ENCODE data around the gene MINDY4.

MINDY4 gene

GRCh38 chr7:30730097-30730496 is 41.1 kb upstream of the MINDY4 start:
- DNase-seq = no peak
- Histone ChIP-seq H3K9me3 (ENCODE audit: insufficient read depth, low read depth, low read length) (peaks cover 3% of the 10 kb centered on the region), H3K4me2 (ENCODE audit: low read length) (no peak overlapping the region), H3K4me3 (ENCODE audit: low read depth, low read length) (no peak overlapping the region), H4K91ac (ENCODE audit: low read depth, low read length) (no peak overlapping the region), H3K23ac (ENCODE audit: low read length) (no peak overlapping the region), H3K9ac (ENCODE audit: low read length) (no peak overlapping the region), H3K18ac (ENCODE audit: low read length) (no peak overlapping the region), H4K12ac (ENCODE audit: low read depth, low read length) (no peak overlapping the region), H3K79me2 (ENCODE audit: control insufficient read depth, insufficient read depth, low read length, poor library complexity) (no peaks in the 10 kb centered on the region), H3K36me3 (ENCODE audit: control insufficient read depth in 1 of 2, insufficient read depth in 2 of 2, low read length in 2 of 2) (no peaks in the 10 kb centered on the region), H2BK5ac (ENCODE audit: low read depth, low read length, poor library complexity) (no peak overlapping the region), H3K79me1 (ENCODE audit: low read length) (peaks cover 3% of the 10 kb centered on the region), H3K4me1 (ENCODE audit: control insufficient read depth in 1 of 2, insufficient read depth in 2 of 2, low read length in 2 of 2) (peaks cover 14 to 21% of the 10 kb centered on the region in 2 experiments), H2AFZ (ENCODE audit: insufficient read depth, low read length, poor library complexity) (no peak overlapping the region), H2BK12ac (ENCODE audit: low read length) (no peak overlapping the region), H4K8ac (ENCODE audit: low read depth, low read length) (no peak overlapping the region), H2BK120ac (ENCODE audit: insufficient read depth, low read length, poor library complexity) (no peak overlapping the region), H3K4ac (ENCODE audit: low read depth, low read length) (no peak overlapping the region), H3K14ac (ENCODE audit: low read length) (no peak overlapping the region), H3K27me3 (ENCODE audit: insufficient read depth, low read length) (no peaks in the 10 kb centered on the region), H3K27ac (ENCODE audit: low read depth, low read length) (no peak overlapping the region), H2AK5ac (ENCODE audit: low read length) (no peak overlapping the region)
- WGBS (ENCODE audit: extremely low coverage, insufficient coverage, insufficient read length) = no CpG with 5 or more reads among the region's 2 CpGs

GRCh38 chr7:30730996-30731395 is 40.2 kb upstream of the MINDY4 start:
- peaks cover 3% of the 10 kb centered on the region for H3K79me1 ChIP-seq (ENCODE audit: low read length)
- H2AFZ ChIP-seq (ENCODE audit: insufficient read depth, low read length, poor library complexity) = no peak overlapping the region
- H3K4me1 ChIP-seq (ENCODE audit: control insufficient read depth in 1 of 2, insufficient read depth in 2 of 2, low read length in 2 of 2) = peaks cover 14 to 21% of the 10 kb centered on the region in 2 experiments
- H3K9ac ChIP-seq (ENCODE audit: low read length) = no peak overlapping the region
- H3K4ac ChIP-seq (ENCODE audit: low read depth, low read length) = no peak overlapping the region
- no peak overlapping the region for H4K12ac ChIP-seq (ENCODE audit: low read depth, low read length)
- no peak for DNase-seq
- peak overlapping the region; percentile 19 for H3K4me2 ChIP-seq (ENCODE audit: low read length)
- no peaks in the 10 kb centered on the region for H3K79me2 ChIP-seq (ENCODE audit: control insufficient read depth, insufficient read depth, low read length, poor library complexity)
- H3K18ac ChIP-seq (ENCODE audit: low read length) = no peak overlapping the region
- H3K36me3 ChIP-seq (ENCODE audit: control insufficient read depth in 1 of 2, insufficient read depth in 2 of 2, low read length in 2 of 2) = no peaks in the 10 kb centered on the region
- H4K8ac ChIP-seq (ENCODE audit: low read depth, low read length) = no peak overlapping the region
- H3K23ac ChIP-seq (ENCODE audit: low read length) = no peak overlapping the region
- no CpG with 5 or more reads among the region's 4 CpGs for WGBS (ENCODE audit: extremely low coverage, insufficient coverage, insufficient read length)
- H3K27ac ChIP-seq (ENCODE audit: low read depth, low read length) = peak overlapping the region; percentile 64
- H2BK5ac ChIP-seq (ENCODE audit: low read depth, low read length, poor library complexity) = no peak overlapping the region
- peaks cover 3% of the 10 kb centered on the region for H3K9me3 ChIP-seq (ENCODE audit: insufficient read depth, low read depth, low read length)
- no peak overlapping the region for H2BK120ac ChIP-seq (ENCODE audit: insufficient read depth, low read length, poor library complexity)
- H3K14ac ChIP-seq (ENCODE audit: low read length) = no peak overlapping the region
- no peak overlapping the region for H2AK5ac ChIP-seq (ENCODE audit: low read length)
- peak overlapping the region; percentile 20 for H2BK12ac ChIP-seq (ENCODE audit: low read length)
- no peaks in the 10 kb centered on the region for H3K27me3 ChIP-seq (ENCODE audit: insufficient read depth, low read length)
- peak overlapping the region; percentile 29 for H4K91ac ChIP-seq (ENCODE audit: low read depth, low read length)
- H3K4me3 ChIP-seq (ENCODE audit: low read depth, low read length) = no peak overlapping the region

- Histone ChIP-seq H3K18ac (ENCODE audit: low read length) (no peak overlapping the region), H3K27ac (ENCODE audit: low read depth, low read length) (no peak overlapping the region), H4K8ac (ENCODE audit: low read depth, low read length) (no peak overlapping the region), H3K4me3 (ENCODE audit: low read depth, low read length) (peak overlapping the region; percentile 3), H3K9me3 (ENCODE audit: insufficient read depth, low read depth, low read length) (peaks cover 3% of the 10 kb centered on the region), H3K4ac (ENCODE audit: low read depth, low read length) (no peak overlapping the region), H3K14ac (ENCODE audit: low read length) (no peak overlapping the region), H3K36me3 (ENCODE audit: control insufficient read depth in 1 of 2, insufficient read depth in 2 of 2, low read length in 2 of 2) (no peaks in the 10 kb centered on the region), H4K91ac (ENCODE audit: low read depth, low read length) (no peak overlapping the region), H3K9ac (ENCODE audit: low read length) (no peak overlapping the region), H3K79me2 (ENCODE audit: control insufficient read depth, insufficient read depth, low read length, poor library complexity) (no peaks in the 10 kb centered on the region), H3K4me2 (ENCODE audit: low read length) (peak overlapping the region; percentile 19), H3K23ac (ENCODE audit: low read length) (no peak overlapping the region), H2BK120ac (ENCODE audit: insufficient read depth, low read length, poor library complexity) (no peak overlapping the region), H3K27me3 (ENCODE audit: insufficient read depth, low read length) (no peaks in the 10 kb centered on the region), H3K79me1 (ENCODE audit: low read length) (peaks cover 3% of the 10 kb centered on the region), H2AFZ (ENCODE audit: insufficient read depth, low read length, poor library complexity) (no peak overlapping the region), H3K4me1 (ENCODE audit: control insufficient read depth in 1 of 2, insufficient read depth in 2 of 2, low read length in 2 of 2) (peaks cover 14 to 21% of the 10 kb centered on the region in 2 experiments), H2BK12ac (ENCODE audit: low read length) (no peak overlapping the region), H2AK5ac (ENCODE audit: low read length) (no peak overlapping the region), H4K12ac (ENCODE audit: low read depth, low read length) (no peak overlapping the region), H2BK5ac (ENCODE audit: low read depth, low read length, poor library complexity) (no peak overlapping the region)
- DNase-seq = no peak
- no CpG with 5 or more reads among the region's 11 CpGs for WGBS (ENCODE audit: extremely low coverage, insufficient coverage, insufficient read length)
Observed at GRCh38 chr7:30731581-30731980, 39.6 kb upstream of the MINDY4 start.

- no peak overlapping the region for H3K18ac ChIP-seq (ENCODE audit: low read length)
- H4K91ac ChIP-seq (ENCODE audit: low read depth, low read length) = no peak overlapping the region
- no peaks in the 10 kb centered on the region for H3K27me3 ChIP-seq (ENCODE audit: insufficient read depth, low read length)
- no peak overlapping the region for H3K14ac ChIP-seq (ENCODE audit: low read length)
- H4K8ac ChIP-seq (ENCODE audit: low read depth, low read length) = no peak overlapping the region
- peaks cover 3% of the 10 kb centered on the region for H3K9me3 ChIP-seq (ENCODE audit: insufficient read depth, low read depth, low read length)
- H2BK12ac ChIP-seq (ENCODE audit: low read length) = no peak overlapping the region
- no peak overlapping the region for H2AFZ ChIP-seq (ENCODE audit: insufficient read depth, low read length, poor library complexity)
- no peak overlapping the region for H3K4me3 ChIP-seq (ENCODE audit: low read depth, low read length)
- H3K4me2 ChIP-seq (ENCODE audit: low read length) = no peak overlapping the region
- no peaks in the 10 kb centered on the region for H3K36me3 ChIP-seq (ENCODE audit: control insufficient read depth in 1 of 2, insufficient read depth in 2 of 2, low read length in 2 of 2)
- H3K9ac ChIP-seq (ENCODE audit: low read length) = no peak overlapping the region
- H3K79me1 ChIP-seq (ENCODE audit: low read length) = peaks cover 3% of the 10 kb centered on the region
- H3K4ac ChIP-seq (ENCODE audit: low read depth, low read length) = no peak overlapping the region
- no peak overlapping the region for H3K27ac ChIP-seq (ENCODE audit: low read depth, low read length)
- H2BK120ac ChIP-seq (ENCODE audit: insufficient read depth, low read length, poor library complexity) = no peak overlapping the region
- H3K79me2 ChIP-seq (ENCODE audit: control insufficient read depth, insufficient read depth, low read length, poor library complexity) = no peaks in the 10 kb centered on the region
- no peak overlapping the region for H2AK5ac ChIP-seq (ENCODE audit: low read length)
- H2BK5ac ChIP-seq (ENCODE audit: low read depth, low read length, poor library complexity) = no peak overlapping the region
- no CpG with 5 or more reads among the region's 12 CpGs for WGBS (ENCODE audit: extremely low coverage, insufficient coverage, insufficient read length)
- no peak overlapping the region for H4K12ac ChIP-seq (ENCODE audit: low read depth, low read length)
- no peak for DNase-seq
- H3K23ac ChIP-seq (ENCODE audit: low read length) = no peak overlapping the region
- peaks cover 9 to 15% of the 10 kb centered on the region in 2 experiments for H3K4me1 ChIP-seq (ENCODE audit: control insufficient read depth in 1 of 2, insufficient read depth in 2 of 2, low read length in 2 of 2)
Observed at GRCh38 chr7:30732606-30733005, 38.6 kb upstream of the MINDY4 start.
